Activated gamma-delta T cell treated with anti-CD3 and anti-CD28 coated beads, Interleukin-2, amount 50 U/mL, for 16 hours (primary cell): ENCODE measurements around the gene POMP.
"Not testable (repeated sequence)": the region's sequence is repeated elsewhere in the genome, so short reads cannot be mapped to it uniquely, and the experiment has no call there.

Source experiments
- DNase-seq: peaks from one replicate; pipeline ENCODE4 v3.0.0-alpha.2; 2020; ENCODE audit warnings: low read depth

The POMP gene

DNA sequence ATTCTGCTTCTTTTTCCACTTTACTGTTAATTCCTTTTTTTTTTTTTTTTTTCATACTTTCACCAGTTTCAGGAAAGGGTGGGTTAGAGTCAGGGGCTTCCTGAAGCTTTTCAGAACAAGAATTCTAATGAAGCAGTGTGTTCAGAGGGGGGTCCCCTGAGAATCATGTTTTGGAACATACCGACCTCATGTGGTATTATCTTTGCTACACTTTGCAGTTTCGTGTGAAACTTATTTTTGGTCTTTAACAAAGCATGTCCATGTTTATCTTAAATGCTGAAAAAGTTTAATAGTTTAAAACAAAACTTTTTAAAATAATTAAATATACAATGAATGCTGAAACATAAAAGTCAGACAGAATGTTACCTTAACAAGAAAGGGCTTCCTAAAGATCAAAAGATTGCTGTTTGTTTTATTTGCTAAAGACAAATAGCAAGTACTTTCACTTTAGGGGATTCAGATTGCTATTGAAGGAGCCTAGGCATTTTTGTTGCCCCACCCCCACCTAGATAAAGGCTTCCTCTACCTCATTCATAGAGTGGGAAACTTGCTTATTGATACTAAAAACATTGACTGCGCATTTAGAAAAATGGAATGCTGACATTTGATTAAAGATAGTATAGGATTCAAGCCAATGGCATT is 21.1 kb upstream of the POMP start:
- DNase-seq = no peak

DNA sequence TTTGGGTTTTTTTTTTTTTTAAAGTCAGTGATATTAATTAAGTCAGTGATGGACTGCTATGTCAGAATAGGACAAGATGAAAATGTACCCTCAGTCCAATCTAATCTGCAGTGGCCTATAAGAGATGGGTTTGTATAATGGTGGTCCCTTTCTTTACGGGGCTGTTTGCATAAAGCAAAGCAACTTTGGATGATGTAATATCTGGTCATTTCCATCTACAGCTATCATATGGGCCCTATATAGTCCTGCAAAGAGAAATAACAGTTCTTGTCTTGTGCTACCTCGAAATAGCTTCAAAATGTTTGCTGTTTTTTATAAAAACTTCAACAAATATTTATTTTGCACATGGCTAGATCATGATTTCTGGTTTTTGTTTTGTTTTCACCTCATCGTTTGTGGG is 20.2 kb upstream of the POMP start:
- DNase-seq = no peak

DNA sequence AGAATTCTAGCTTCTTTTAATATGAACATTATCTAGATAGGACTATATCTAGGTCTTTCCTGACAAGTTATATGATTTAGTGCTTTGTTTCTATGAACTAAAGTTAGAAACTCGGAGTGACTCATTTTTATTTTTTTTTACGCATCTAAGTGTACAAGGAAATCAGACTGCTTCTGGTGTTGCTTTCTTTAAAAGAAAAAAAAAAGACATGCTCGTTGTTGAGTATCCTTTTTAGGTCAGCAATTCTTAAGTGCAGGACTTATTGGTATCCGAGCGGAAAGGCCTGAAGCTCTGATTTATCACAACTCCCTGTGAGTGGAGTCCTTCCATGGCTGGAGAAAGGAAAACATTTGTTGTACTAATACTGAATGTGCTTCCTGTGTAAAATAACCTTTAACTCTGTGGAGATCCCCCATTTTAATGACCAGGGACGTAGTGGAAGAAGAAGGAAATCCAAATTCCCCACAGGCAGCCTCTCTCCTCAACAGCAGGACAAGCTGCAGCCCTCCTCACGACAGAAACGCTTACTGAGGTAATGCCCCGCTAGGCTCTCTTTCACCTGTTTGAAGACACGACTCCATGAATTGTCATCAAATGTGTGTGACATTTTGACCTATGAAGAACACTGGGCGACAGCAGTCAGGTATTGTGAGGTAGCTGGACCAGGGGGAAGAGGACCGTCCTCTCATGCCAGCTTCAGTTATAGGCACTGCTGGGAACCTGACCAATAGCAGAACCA is 17.9 kb upstream of the POMP start:
- DNase-seq = no peak

DNA sequence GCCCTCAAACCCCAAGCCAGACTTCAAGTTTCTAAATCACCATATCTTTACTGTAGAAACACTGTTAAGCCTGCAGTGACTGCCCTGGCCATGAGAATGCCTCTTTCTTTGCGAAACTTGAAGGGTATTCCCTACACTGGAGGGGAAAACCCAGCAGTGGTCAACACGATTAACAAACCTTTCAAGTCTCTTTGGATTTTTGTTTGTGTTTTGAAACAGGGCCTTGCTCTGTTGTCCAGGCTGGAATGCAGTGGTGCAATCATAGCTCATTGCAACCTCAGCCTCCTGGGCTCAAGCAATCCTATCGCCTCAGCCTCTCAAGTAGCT is 17.4 kb upstream of the POMP start:
- DNase-seq = no peak

DNA sequence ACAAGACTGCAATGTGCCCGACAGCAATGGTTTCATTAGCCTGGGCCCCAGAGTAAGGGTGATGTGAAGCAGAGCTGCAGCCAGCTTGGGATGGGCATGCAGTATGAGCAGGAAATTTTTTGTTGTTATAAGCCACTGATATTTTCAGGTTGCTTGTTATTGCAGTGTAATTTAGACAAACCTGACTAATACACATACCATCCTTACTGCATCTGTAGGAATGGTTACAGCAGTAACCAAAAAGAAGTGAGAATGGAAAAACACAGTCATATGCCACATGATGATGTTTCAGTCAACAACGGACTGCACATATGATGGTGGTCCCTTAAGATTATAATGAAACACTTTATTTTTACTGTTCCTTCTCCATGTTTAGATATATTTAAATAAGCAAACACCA is 8.6 kb upstream of the POMP start:
- DNase-seq = no peak

DNA sequence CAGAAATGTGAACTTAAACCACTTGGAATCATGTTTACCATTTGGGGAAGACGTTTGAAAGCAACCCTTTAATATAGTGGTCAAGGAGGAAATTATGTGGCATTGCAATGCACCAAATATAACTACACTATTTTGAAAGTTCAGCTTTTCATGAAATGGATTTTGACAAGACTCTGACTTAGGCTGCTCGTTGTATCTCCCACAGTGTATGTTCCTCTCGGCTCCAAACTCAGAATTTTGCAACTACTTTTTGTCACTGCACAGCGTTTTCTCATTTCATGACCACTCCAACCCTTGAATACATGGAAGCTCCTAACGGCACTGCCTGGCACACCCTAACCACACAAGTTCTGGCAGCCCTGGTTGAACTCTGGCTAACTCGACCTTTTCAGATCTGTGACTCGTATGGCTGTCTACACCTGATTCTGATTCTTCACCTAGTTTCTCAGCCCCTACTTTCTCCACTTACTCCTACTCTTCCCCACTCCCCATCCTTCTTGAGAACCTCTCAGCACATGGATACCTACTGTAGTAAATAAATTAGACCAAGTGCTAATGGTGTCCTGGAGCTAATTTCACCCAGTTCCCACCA is 7.0 kb upstream of the POMP start:
- no peak for DNase-seq

DNA sequence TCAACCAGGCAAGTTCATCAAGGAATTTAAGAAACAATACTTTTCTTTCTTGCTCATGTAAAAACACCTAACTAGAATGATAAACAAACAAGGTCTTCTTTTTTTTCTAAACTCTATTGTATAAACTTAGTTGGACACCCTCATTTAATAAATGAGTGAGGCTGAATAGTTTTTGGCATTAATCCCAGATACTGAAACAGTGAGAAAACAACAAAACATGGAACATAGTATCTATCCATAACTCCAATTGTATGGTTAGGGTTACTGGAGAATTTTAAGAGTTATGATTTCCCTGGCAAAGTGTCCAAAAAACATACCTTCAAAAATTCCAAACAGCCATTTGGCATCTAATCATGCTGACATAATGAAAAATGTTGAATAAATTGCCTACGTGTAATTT is 5.8 kb upstream of the POMP start:
- no peak for DNase-seq

DNA sequence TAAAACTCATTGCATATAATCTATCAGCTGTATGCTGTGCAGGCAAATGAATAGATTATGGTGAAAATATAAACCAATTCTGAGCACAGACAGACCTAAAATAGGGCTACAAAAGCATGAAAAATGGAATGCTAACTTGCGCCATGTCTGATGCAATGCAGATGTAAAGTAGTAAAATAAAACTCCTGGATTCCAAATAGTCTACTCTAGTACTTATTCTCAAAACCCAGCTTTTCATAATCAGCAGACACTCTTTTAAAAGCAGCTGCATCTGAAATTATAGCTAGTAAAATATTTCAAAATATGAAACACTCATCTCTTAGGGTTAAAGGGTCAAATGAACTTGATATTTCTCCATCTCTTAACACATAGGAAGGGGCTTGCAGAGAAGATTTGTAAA is 4.7 kb upstream of the POMP start:
- no peak for DNase-seq

DNA sequence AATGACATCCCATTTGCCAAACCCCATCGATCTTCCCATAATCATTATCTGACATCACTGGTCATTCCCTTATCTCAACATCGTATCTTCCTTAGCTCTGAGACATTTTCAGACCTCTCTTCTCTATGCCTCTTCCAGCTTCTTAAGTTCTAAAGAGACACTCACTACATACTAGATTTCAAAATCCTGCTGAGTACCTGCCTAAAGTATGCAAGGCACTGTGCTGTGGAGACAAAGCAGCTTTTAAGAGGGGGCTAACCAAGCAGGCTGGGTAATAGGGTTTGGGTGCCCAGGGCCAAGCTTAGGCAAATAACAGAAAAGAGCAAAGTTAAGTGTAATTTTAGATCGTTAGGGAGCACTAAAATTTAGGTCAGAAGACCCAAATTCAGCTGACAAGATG is 3.4 kb upstream of the POMP start:
- DNase-seq = no peak

DNA sequence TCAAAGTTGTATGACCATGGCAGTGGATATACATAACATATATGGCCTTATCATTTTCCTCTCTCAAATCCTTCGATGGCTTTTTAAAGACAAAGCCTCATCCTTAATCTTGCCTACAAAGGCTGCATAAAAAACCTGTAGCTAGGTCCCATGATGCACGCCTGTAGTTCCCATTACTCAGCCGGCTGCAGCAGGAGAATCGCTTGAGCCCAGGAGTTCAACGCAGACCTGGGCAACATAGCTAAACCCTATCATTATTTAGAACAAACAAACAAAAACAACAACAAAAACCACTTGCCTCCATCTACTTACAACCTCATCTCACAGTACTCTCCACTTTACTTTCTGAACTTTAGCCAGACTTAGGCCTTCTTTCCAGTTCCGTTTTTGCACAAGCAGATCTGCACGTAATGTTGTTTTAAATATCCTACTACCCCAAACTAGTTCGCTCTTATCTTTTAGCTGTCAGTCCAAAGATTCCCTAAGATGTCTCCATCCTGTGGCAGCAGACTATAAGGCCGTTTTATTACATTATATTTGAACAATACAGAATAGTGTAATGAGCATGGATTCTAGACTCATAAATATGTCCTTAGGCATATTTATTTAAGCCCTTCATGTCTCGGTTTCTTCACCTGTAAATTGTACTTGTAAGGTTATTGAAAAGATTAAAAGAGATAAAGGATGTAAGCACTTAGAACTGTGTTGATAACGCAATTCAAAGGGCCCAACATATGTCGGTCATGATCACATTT is 969 bp upstream of the POMP start:
- no peak for DNase-seq

DNA sequence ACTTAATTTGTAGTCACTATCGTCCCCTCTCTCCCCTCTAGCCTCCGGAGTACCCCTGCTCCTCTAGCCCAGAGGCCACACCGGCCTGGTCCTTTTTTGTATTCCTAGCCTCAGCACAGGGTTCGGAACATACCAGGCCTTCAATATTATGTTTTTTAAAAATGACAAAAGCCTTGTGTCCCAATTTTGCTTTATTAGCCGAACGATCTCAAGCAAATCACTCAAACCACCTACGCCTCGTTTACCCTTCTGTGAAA is 463 bp upstream of the POMP start:
- DNase-seq = no peak

DNA sequence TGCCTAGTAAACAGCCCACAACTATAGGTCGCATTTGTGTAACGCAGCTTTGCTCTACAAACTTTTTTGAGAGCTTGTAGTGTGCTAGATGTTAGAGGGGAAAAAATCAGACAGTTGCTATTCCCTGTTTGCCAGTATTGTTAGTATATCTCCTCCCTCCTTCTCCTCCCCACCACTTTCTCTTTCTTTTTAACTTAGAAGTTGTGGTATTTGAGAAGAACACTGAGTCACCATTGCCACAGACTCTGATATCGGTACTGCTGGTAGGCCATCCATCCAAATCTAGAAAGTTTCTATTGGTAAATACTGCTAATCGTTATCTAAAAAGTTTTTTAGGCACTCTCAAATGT is 666 bp downstream of the POMP start:
- DNase-seq = no peak

DNA sequence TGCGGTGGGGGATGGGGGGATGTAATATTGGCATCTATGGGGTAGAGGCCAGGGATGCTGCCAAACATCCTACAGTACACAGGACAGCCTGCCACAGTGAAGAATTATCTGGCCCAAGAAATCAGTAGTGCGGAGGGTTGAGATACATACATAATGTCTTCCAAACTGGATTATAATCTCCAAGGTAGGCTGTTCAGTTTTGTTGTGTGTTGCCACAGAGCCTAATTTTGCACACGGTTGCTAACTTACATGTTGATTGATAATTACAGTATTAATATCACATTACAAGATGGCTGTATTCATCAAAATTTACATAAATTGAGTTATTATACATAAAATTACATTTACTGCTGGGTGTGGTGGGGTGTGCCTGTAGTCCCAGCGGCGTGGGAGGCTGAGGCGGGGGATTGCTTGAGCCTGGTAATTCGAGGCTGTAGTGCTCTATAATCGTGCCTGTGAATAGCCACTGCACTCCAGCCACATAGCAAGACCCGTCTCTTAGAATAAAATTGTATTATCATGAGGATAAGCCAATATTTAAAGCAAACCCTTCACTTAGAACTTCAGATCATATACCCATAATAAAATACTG is 8.1 kb downstream of the POMP start:
- DNase-seq = no peak

DNA sequence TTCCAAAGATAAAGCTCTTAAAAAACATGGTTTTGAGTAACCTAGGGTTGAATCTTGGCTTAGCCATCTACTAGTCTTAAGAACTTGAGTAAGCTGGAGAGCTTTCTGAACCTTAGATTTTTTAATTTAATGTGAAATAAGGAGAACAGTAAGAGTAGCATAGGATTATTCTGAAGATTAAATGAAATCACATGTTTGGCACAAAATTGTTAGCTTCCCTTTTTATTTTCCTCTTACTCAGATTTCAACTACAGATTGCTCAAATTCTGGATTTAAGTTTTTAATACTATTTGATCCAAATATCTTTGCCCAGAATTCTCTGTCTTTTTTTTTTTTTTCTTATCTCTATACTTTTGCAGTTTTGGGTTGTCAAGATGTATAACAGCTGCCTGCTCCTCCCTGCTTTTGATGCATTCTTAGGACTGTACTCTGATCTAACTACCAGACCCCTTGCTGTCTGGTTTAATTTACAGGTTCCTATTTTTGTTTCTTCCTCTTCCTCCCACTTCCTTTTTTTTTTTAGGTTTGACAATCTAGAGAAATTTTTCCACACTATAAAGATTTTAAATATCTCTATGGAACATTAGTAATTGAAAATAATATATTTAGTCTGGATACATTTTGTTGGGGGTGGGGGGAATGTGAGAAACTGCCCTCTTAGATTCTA is 12.3 kb downstream of the POMP start:
- no peak for DNase-seq

DNA sequence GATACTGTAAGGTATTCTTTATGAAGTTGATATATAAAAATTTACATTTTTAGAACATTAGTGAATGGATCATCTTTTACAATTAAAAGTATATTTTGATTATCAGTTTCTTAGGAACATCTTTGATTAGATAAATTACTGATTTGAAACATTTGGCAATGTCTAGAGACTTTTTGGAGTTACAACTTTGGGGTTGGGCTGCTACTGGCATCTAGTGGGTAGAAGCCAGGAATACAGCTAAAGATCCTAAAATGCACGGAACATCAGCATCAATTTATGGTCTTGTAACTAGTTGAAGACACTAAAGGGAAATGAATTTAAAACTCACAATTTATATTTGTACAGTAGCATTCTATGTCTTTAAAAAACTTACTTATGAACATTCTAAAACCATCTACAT is 19.9 kb downstream of the POMP start:
- no peak for DNase-seq

DNA sequence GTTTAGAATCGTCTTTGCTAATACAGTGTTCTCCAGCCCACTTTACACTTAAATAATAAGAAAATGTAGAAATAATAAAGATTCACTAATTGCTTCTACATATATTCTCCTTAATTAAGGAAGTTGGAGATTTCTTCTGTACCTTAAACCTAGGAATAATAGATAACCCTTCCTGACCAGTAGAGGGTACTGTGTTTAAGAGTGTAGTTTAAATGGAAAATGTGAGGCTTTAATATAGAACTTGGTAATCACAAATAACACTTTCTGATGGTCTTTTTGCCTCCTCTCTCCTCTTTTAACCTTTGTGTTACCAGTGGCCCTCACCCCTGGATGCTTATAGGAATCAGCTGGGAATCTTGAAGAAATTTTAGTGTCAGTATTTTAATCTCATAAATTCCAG is 20.7 kb downstream of the POMP start:
- DNase-seq = no peak

DNA sequence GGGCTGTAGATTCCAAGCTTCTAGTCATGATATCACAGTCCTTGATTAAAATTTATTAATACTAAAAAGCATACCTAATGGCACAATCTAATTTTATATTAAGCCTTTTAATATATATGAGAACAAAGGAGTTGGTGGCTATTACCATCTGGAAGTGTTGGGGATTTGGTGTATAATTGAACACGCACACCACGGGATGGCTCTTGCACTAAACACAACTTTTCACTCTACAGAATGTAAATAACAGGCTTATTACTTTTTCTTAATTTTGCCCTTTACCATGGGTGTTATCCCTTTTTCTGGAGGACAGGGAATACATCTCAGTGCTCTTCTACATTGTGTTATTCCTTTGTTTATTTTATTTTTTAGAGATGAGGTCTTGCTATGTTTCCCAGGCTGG is 21.6 kb downstream of the POMP start:
- DNase-seq = no peak

DNA sequence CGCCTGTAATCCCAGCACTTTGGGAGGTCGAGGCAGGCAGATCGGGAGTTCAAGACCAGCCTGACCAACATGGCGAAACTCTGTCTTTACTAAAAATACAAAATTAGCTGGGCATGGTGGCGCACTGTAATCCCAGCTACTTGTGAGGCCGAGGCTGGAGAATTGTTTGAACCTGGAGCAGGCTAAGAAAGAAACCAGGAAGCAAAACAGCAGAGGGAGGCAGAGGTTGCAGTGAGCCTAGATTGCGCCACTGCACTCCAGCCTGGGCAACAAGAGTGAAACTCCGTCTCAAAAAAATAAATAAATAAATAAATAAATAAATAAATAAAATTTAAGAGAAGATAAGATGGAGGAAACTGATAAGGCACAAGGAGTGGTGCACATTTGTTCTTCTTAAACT is 24.2 kb downstream of the POMP start:
- not testable (repeated sequence) for DNase-seq

DNA sequence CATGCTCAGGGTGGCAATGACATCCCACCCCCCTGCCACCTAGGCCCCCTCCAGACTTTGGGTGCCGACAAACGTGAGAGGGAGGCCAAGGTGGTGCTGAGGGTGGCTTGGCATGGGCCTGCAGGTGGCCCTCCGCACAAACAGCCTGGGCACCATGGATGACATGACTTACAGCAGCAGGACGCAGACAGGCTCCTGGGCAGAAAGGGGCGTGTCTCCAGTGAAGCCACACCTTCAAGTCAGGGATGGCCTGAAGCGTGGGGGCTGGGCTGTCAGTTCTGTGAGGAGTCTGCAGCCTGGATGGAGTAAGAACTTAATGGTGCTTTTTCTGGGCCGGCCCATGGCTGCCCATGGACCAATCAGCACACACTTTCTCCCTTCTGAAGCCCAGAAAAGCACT is 25.3 kb downstream of the POMP start:
- DNase-seq = no peak

DNA sequence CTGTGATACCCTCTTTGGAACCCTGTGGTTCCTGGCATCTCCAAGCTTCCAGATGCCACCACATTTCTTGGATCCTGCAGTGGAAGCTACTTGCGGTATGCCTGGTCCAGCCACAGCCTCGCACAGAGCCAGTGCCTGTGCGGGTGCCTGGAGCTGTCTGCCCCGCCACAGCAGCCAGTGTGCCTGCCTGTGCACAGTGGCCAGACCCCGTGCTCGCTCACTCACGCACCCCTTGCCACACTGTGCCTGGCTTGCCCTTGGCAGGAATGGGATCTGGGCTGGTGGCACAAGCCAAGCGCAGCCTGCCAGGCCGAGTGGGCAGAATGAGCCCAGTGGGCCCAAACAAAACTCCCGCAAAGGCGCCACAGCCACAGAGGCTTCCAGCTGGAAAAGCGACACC is 26.2 kb downstream of the POMP start:
- DNase-seq = no peak

DNA sequence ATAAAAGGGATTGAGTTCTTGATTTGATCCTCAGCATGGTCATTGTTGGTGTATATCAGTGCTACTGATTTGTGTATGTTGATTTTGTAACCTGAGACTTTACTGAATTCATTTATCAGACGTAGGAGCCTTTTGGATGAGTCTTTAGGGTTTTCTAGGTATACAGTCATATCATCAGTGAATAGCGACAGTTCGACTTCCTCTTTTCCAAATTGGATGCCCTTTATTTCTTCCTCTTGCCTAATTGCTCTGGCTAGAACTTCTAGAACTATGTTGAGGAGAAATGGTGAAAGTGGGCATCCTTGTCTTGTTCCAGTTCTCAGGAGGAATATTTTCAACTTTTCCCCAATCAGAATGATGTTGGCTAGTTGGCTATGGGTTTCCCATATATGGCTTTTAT is 27.0 kb downstream of the POMP start:
- no peak for DNase-seq

DNA sequence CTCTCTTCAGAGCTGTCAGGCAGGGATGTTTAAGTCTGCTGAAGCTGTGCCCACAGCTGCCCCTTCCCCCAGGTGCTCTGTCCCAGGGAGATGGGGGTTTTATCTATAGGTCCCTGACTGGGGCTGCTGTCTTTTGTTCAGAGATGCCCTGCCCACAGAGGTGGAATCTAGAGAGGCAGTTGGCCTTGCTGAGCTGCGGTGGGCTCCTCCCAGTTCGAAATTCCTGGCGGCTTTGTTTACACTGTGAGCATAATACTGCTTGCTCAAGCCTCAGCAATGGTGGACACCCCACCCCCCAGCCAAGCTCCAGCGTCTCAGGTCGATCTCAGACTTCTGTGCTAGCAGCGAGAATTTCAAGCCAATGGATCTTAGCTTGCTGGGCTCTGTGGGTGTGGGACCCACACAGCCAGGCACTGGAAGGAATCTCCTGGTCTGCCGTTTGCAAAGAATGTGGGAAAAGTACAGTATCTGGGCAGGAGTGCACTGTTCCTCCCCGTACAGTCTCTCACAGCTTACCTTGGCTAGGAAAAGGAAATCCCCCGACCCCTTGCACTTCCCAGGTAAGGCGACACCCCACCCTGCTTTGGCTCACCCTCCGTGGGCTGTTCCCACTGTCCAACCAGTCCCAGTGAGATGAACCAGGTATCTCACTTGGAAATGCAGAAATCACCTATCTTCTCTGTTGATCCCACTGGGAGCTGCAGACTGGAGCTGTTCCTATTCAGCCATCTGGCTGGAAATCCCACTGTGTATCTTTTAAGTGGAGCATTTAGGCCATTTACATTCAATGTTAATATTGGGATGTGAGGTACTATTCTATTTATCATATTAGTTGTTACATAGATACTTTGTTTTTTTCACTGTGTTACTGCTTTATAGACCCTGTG is 34.9 kb downstream of the POMP start:
- not testable (repeated sequence) for DNase-seq
